ENCODE measurements around the gene SMYD3.

SMYD3 gene

GRCh38 chr1:246147524-246148461 lies 359.3 kb downstream of the SMYD3 start:
- DNase-seq (ENCODE audit: low read depth in 2 of 2), result no peak

- DNase-seq (ENCODE audit: low read depth in 2 of 2), result no peak
These were observed 360.1 kb downstream of the SMYD3 start for GRCh38 chr1:246146804-246147523.

GRCh38 chr1:246145900-246146299 lies 361.2 kb downstream of the SMYD3 start:
- DNase-seq (ENCODE audit: low read depth in 2 of 2), result no peak

- DNase-seq (ENCODE audit: low read depth in 2 of 2), result no peak
These were observed 362.1 kb downstream of the SMYD3 start for GRCh38 chr1:246144931-246145330.

GRCh38 chr1:246142320-246142893 lies 364.7 kb downstream of the SMYD3 start:
- DNase-seq (ENCODE audit: low read depth in 2 of 2), result no peak

- DNase-seq (ENCODE audit: low read depth in 2 of 2), result no peak
These were observed 365.8 kb downstream of the SMYD3 start for GRCh38 chr1:246141306-246141705.

- no peak for DNase-seq (ENCODE audit: low read depth in 2 of 2)
These were observed 367.3 kb downstream of the SMYD3 start for GRCh38 chr1:246139745-246140182.

GRCh38 chr1:246138781-246139180 lies 368.3 kb downstream of the SMYD3 start:
- no peak for DNase-seq (ENCODE audit: low read depth in 2 of 2)

- DNase-seq (ENCODE audit: low read depth in 2 of 2), result no peak
These were observed 370.6 kb downstream of the SMYD3 start for GRCh38 chr1:246136477-246136876.

- no peak for DNase-seq (ENCODE audit: low read depth in 2 of 2)
These were observed 372.3 kb downstream of the SMYD3 start for GRCh38 chr1:246134789-246135188.

GRCh38 chr1:246131095-246131494 lies 376.0 kb downstream of the SMYD3 start:
- DNase-seq (ENCODE audit: low read depth in 2 of 2), result no peak

- DNase-seq (ENCODE audit: low read depth in 2 of 2), result no peak
These were observed 378.5 kb downstream of the SMYD3 start for GRCh38 chr1:246128494-246129069.

- no peak for DNase-seq (ENCODE audit: low read depth in 2 of 2)
These were observed 380.5 kb downstream of the SMYD3 start for GRCh38 chr1:246126580-246126979.

- no peak for DNase-seq (ENCODE audit: low read depth in 2 of 2)
These were observed 385.0 kb downstream of the SMYD3 start for GRCh38 chr1:246122071-246122470.

GRCh38 chr1:246121533-246121932 lies 385.5 kb downstream of the SMYD3 start:
- DNase-seq (ENCODE audit: low read depth in 2 of 2), result no peak

- no peak for DNase-seq (ENCODE audit: low read depth in 2 of 2)
These were observed 389.9 kb downstream of the SMYD3 start for GRCh38 chr1:246117066-246117791.

- DNase-seq (ENCODE audit: low read depth in 2 of 2), result no peak
These were observed 392.7 kb downstream of the SMYD3 start for GRCh38 chr1:246114369-246114768.

GRCh38 chr1:246113555-246114095 lies 393.5 kb downstream of the SMYD3 start:
- DNase-seq (ENCODE audit: low read depth in 2 of 2), result no peak

GRCh38 chr1:246111570-246111969 lies 395.5 kb downstream of the SMYD3 start:
- DNase-seq (ENCODE audit: low read depth in 2 of 2), result no peak

GRCh38 chr1:246110343-246111219 lies 396.5 kb downstream of the SMYD3 start:
- DNase-seq (ENCODE audit: low read depth in 2 of 2), result no peak

Measured in stimulated activated CD8-positive, alpha-beta memory T cell treated with anti-CD3 and anti-CD28 coated beads, Interleukin-2, amount 100 ng/mL, for 48 hours (primary cell).